ENCODE results near the gene VWA2. TPM values are rescaled to one million over a fixed set of nuclear protein-coding genes. Genes with fewer than 3 reads are reported as not detected.

Gene VWA2
- total RNA-seq, 1 experiment from 2014 or later, result 1.6 TPM

DNA sequence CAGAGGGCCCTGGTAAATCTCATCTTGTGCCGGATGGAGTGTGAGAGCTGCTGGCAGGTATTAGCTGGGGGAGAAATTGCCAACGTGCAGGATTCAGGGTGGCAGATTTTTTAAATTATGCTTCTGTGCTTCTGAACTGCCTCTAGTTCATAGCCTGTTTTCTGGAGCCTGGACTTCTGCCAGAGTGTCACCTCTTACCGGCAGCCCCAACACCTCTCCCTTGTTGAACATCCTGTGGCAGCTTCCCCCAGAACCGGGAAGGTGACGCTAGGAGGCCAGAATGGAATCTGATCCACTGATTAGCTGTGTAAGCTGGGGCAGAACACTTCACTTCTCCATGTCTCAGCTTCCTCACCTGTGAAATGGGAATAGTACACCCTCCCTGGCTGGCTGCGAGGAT, 5.1 kb downstream of the VWA2 start:
- H3K4me1 Mint-ChIP-seq, result peaks cover 11 to 15% of the 10 kb centered on the region in 2 experiments
- Histone ChIP-seq H3K27me3 (ENCODE audit: insufficient read depth, low read length) (no peaks in the 10 kb centered on the region; the same call in 1 of the 2 replicates), H2BK20ac (ENCODE audit: low read depth, low read length, poor library complexity, severe bottlenecking) (no peak overlapping the region), H3K4ac (ENCODE audit: low read depth, low read length) (no peak overlapping the region), H2BK120ac (ENCODE audit: low read depth, low read length, poor library complexity, severe bottlenecking) (no peak overlapping the region), H4K8ac (replicated peaks; ENCODE audit: insufficient read length, low read depth, low read length) (no peak overlapping the region), H4K5ac (ENCODE audit: insufficient read length, low read depth, low read length) (no peak overlapping the region), H3K23me2 (ENCODE audit: insufficient read length, low read depth, low read length, poor library complexity, severe bottlenecking) (peaks cover 5% of the 10 kb centered on the region), H3K14ac (ENCODE audit: insufficient read depth, low read length) (no peak overlapping the region), H4K91ac (ENCODE audit: insufficient read length, low read depth, low read length) (no peak overlapping the region), H3K79me2 (ENCODE audit: insufficient read depth, low read length) (no peaks in the 10 kb centered on the region), H3K56ac (ENCODE audit: insufficient read length, low read depth, low read length) (no peak overlapping the region), H3K9ac (ENCODE audit: extremely low read depth, insufficient read length, low read length) (no peak overlapping the region), H4K20me1 (ENCODE audit: control insufficient read depth, insufficient read depth, insufficient read length) (no peaks in the 10 kb centered on the region), H3K79me1 (ENCODE audit: insufficient read depth, low read depth, low read length, poor library complexity, severe bottlenecking) (no peaks in the 10 kb centered on the region), H3K18ac (ENCODE audit: insufficient read length, low read depth, low read length) (no peak overlapping the region), H3K4me1 (ENCODE audit: insufficient read depth, low read length) (no peaks in the 10 kb centered on the region), H2BK12ac (ENCODE audit: insufficient read length, low read depth, low read length) (no peak overlapping the region), H3T11ph (ENCODE audit: low read length) (no peak overlapping the region), H3K9me3 (ENCODE audit: control insufficient read depth, low read depth, low read length) (no peaks in the 10 kb centered on the region), H3K4me2 (ENCODE audit: insufficient read depth, insufficient read length, low read length) (no peak overlapping the region), H2BK15ac (ENCODE audit: low read depth, low read length) (no peak overlapping the region), H3K23ac (ENCODE audit: insufficient read length, low read depth, low read length) (no peak overlapping the region), H2AK5ac (ENCODE audit: insufficient read length, low read length) (no peak overlapping the region), H2BK5ac (ENCODE audit: insufficient read length, low read length) (no peak overlapping the region), H3K27ac (ENCODE audit: insufficient read length, low read depth, low read length) (no peak overlapping the region), H2AFZ (ENCODE audit: low read length) (no peak overlapping the region)
- DNase-seq, result no peak
- WGBS (ENCODE audit: extremely low coverage, insufficient read length, low lambda C conversion rate), result no CpG with 5 or more reads among the region's 6 CpGs
- no peak overlapping the region for H3K4me3 Mint-ChIP-seq
- H3K9me3 Mint-ChIP-seq, result no peaks in the 10 kb centered on the region
- H3K27me3 Mint-ChIP-seq (ENCODE audit: low read depth), result peaks cover 42% of the 10 kb centered on the region
- H3K27ac Mint-ChIP-seq, result no peak overlapping the region
- TF ChIP-seq, protein P1, sequence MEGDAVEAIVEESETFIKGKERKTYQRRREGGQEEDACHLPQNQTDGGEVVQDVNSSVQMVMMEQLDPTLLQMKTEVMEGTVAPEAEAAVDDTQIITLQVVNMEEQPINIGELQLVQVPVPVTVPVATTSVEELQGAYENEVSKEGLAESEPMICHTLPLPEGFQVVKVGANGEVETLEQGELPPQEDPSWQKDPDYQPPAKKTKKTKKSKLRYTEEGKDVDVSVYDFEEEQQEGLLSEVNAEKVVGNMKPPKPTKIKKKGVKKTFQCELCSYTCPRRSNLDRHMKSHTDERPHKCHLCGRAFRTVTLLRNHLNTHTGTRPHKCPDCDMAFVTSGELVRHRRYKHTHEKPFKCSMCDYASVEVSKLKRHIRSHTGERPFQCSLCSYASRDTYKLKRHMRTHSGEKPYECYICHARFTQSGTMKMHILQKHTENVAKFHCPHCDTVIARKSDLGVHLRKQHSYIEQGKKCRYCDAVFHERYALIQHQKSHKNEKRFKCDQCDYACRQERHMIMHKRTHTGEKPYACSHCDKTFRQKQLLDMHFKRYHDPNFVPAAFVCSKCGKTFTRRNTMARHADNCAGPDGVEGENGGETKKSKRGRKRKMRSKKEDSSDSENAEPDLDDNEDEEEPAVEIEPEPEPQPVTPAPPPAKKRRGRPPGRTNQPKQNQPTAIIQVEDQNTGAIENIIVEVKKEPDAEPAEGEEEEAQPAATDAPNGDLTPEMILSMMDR (conservative IDR thresholded peaks at IDR 0.05), result no peak
- H3K36me3 Mint-ChIP-seq (ENCODE audit: insufficient read depth in 1 of 3, low read depth in 3 of 3), result no peaks in the 10 kb centered on the region
